ENCODE results near the gene NR2F6.

NR2F6 gene

GRCh38 chr19:17263712-17264640 lies 18.3 kb upstream of the NR2F6 start:
- no peak for DNase-seq (ENCODE audit: low read depth in 2 of 2)

- DNase-seq (ENCODE audit: low read depth in 2 of 2), result no peak
These were observed 16.8 kb upstream of the NR2F6 start for GRCh38 chr19:17262557-17262956.

DNA sequence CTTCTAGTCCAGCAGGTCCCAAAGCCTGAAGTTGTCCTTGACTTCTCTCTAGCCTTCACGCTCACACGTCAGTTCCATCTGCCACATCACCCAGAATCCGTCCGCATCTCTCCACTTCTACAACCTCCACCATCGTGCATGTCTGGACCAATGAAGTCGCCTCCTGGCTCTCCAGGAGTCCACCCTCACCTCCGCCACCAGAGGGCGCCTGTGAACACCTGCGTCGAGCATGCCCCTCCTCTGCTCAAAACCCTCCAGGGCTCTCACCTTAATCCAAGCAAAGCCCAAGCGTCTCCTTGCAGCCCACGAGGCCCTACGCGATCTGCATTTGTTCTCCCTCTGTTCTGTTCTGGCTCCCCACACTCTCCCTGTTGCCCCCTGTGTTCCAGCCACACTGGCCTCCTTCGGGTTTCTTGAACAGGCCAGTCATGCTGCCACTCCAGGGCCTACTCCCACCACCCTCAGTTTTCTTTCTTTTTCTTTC lies 15.2 kb upstream of the NR2F6 start:
- DNase-seq (ENCODE audit: low read depth in 2 of 2), result peak; percentile 83 to 89

DNA sequence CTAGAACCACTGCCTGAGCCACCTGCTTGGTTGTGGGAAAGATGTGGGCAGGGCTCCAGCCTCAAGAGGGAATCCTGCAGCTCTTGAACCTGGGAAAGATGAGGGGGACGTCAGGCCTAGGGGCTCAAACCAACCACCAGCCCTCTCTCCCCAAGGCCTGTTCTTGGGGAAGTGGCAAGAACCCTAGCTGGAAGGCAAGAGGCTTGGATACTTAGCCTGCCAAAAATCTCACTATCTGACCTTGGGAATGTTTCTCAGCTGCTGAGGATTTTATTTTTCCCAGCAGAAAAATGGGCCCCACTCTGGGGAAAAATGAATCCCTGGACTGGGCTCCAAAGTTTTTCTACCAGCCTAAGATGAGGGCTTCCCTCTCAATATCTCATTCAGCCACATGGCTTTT lies 14.2 kb upstream of the NR2F6 start:
- no peak for DNase-seq (ENCODE audit: low read depth in 2 of 2)

DNA sequence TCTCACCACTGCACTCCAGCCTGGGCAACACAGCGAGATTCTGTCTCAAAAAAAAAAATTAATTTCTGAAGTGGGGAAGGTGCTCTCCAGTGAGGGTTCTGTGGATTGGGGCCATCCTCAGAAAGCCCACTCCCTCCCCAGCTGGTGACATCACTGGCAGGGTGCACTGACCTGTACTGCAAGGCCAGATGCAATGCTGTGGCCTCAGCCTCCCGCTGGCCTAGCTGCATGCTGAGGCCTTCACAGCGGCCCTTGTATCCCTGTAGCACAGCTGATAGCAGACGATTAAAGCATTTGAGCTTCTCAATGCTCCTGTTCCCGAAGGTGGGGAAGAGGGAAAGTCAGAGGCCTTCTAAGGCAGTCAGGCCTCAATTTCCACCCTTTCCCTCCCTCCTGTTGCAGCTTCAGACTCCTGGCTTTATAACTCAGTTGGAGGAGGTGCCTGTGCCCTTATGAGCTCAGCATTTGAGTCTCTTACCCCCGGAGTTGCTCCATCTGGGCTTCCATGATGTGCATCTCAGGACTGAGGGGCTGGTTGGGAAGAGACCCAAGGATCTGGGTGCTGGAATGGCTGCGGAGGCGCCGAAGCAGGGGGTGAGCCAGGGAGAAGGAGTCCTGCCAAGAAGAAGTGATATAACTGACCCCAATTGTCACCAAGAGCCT lies 13.5 kb upstream of the NR2F6 start:
- DNase-seq (ENCODE audit: low read depth in 2 of 2), result no peak

- no peak for DNase-seq (ENCODE audit: low read depth in 2 of 2)
These were observed 10.4 kb upstream of the NR2F6 start for GRCh38 chr19:17256130-17256529.

- DNase-seq (ENCODE audit: low read depth in 2 of 2), result no peak
These were observed 9.5 kb upstream of the NR2F6 start for GRCh38 chr19:17255150-17255621.

DNA sequence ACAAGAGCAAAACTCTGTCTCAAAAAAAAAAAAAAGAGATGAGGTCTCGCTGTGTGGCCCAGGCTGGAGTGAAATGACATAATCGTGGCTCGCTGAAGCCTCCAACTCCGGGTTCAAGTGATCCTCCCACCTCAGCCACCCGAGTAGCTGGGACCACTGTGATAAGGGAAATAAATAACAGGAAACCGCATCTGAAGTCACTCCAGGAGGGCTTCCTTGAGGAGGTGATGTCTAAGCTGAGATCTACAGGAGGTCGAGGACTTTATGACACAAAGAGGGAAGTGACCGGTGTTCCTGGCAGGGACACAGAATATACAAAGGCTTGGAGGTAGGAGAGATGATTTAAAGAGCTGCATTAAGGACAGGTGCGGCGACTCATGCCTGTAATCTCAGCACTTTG lies 8.9 kb upstream of the NR2F6 start:
- DNase-seq (ENCODE audit: low read depth in 2 of 2), result no peak

DNA sequence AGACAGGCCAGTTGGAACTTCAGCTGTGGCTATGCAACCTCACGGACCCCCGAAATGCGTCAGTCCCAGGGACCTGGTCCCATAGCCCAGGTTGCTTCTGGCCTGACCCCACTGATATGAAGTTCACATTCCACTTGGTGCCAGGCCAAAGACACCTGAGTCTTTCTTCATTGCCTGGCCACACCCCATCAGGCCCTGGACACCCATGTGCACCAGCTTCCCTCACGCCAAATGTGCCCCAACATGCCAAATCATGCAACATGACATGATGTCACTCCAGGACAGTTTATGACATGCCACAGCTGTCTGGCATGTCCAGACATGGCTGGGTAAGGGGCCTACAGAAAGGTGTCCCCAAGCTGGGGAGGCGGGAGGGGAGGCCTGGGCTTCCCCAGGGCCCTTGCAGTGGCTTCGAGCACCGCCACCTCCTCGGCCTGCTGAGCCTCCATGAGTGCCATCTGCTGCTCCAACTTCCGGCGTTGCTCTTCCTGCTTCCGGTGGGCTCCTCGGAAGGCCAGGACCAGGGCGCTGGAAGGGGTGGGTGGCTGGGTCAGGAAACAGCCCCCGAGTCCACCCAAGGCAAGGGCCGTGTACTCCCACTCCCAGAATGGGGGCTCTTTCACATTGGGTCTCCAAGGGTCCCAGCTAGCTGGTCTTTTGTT lies 4.3 kb upstream of the NR2F6 start:
- no peak for DNase-seq (ENCODE audit: low read depth in 2 of 2)

- DNase-seq (ENCODE audit: low read depth in 2 of 2), result no peak
These were observed 2.5 kb upstream of the NR2F6 start for GRCh38 chr19:17248011-17248776.

DNA sequence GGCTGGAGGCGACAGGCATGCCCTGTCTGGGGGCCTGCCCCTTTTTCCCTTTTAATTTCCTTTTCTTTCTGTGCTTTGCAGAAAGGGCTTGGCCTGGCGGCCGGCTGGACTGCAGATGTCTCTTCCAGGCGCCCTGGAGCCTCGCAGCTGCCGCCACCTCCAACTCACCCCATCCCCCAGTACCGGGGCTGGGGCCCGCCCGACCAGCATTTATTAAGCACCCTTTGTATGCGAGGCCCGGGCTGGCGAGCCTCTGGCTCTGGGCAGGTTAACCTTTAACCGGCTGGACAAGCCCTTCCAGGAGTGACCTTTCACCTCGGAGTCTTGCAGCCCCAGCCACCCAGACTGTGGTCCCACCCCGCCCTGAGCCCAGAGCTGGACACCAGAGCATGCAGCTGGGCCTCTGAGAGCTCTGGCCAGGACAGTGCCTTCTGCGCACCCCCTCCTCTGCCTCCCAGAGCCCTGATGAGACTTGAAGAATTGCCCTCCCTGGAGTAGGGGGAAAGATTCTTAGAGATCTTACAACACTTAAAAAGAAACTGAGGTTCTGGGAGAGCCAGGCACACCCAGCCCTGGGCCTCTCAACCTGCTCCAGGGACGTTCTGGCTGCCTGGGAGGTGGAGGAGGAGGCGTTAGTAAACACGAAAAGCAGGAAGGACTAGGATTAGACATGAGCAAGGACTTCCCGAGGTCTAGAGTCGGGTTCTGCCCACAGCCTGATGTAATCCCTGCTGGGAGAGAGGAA lies 1.1 kb upstream of the NR2F6 start:
- no peak for DNase-seq (ENCODE audit: low read depth in 2 of 2)

DNA sequence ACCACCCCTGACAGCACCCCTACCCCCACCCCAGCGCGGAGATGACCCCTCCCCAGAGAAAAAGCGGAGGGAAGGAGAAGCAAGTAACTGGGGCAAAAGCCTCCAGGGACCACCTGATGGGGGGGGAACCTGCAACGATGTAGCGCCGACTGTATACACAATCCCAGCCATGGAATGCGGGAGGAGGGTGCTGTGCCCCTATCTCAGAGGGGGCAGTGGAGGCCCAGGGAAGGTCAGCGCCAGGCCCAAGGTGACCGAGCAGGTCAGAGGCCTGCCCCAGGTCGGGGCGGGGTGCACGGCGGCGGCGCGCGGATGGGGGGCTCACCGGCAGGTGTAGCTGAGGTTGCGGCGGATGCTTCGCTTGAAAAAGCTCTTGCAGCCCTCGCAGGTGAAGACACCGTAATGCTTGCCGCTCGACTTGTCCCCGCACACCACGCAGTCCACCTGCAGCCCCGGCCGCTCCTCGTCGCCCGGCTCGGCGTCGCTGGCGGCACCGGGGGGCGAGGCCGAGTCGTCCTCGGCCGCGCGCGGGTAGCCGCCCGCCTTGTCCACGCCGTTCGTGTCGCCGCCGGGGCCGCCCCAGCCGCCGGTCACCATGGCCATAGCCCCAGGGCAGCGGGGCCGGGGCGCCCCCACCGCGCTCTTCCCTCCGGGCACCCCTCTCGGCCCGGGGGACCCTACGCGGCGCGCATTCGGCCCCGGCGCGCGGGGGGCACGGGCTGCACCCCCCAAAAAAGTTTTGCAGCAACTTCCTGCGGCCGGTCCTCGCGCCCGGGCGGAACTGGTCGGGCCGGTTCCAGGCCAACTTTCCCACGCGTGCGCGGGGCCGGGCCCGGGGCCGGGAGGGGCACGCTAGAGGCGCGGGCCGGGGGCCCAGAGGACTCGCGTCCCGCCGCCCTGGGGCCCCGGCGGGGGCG lies 843 bp downstream of the NR2F6 start:
- DNase-seq (ENCODE audit: low read depth in 2 of 2), result no peak

DNA sequence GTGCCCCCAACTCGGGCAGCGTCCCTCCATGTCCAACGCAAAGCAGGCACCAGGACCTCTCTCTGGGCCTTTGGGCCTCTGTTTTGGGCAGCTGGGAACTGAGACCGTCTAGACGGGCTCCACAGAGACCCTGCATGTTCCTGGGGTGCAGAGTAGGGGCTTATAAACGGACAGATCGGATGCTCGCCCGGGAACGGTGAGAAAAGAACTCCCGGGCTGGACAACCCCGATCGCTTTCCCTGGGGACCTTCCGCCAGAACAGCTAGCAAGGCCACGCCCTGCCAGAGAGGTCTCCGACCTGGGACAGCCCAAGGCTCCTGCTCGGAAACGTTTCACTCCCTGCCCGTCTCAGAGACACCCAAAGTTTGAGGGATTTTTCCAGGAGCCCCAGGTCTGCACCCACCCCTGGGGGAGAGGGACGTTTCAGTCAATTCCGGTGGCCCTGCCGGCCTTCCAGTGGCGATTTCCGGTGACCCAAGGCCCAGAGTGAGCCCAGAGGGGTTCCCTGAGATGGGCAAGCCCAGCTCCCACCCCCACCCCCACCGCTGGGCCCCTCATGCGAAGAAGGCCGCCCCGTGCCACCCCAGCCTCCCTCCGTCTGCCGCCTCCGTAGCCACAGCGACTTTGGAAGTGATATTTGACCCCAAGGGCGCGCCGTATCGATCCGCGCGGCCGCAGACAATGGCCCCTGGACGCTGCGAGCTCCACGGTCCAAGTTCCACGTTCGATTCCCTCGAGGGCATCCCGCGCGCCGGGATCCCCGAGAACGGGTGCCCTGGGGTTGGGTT lies 1.7 kb downstream of the NR2F6 start:
- DNase-seq (ENCODE audit: low read depth in 2 of 2), result no peak

- DNase-seq (ENCODE audit: low read depth in 2 of 2), result no peak
These were observed 2.4 kb downstream of the NR2F6 start for GRCh38 chr19:17243211-17243829.

GRCh38 chr19:17242431-17243208 lies 3.1 kb downstream of the NR2F6 start:
- no peak for DNase-seq (ENCODE audit: low read depth in 2 of 2)

- DNase-seq (ENCODE audit: low read depth in 2 of 2), result no peak
These were observed 4.8 kb downstream of the NR2F6 start for GRCh38 chr19:17240826-17241399.

- DNase-seq (ENCODE audit: low read depth in 2 of 2), result no peak
These were observed 5.5 kb downstream of the NR2F6 start for GRCh38 chr19:17240062-17240752.

Data from stimulated activated CD4-positive, alpha-beta T cell treated with anti-CD3 and anti-CD28 coated beads, Interleukin-15, amount 100 ng/mL, for 48 hours (primary cell).